GM12891 (cell line): ENCODE measurements around the gene PPIE.
"Not testable (repeated sequence)": the region's sequence is repeated elsewhere in the genome, so short reads cannot be mapped to it uniquely, and the experiment has no call there.

Experiments used
- DNase-seq: peaks from one replicate; pipeline ENCODE4 v3.0.0; 2011; ENCODE audit warnings: low spot score; ENCODE audit not compliant: insufficient read length
- FAIRE-seq: peaks from 2 replicates; lab custom pipeline; 2011; peaks lifted over from hg19 to GRCh38; lab: Jason Lieb, UNC
- PAX5 ChIP-seq: IDR thresholded peaks from 2 replicates; pipeline ENCODE4 v1.6.1; 2011; ENCODE audit warnings: low read length, moderate library complexity, mild to moderate bottlenecking; ENCODE audit not compliant: insufficient read depth, severe bottlenecking
- POLR2A ChIP-seq: IDR thresholded peaks from 2 replicates; pipeline ENCODE4 v1.6.1; 2011; ENCODE audit warnings: low read depth, low read length, control low read depth
- POLR2AphosphoS5 ChIP-seq: IDR thresholded peaks from 2 replicates; pipeline ENCODE4 v1.6.1; 2011; ENCODE audit warnings: low read depth, low read length, control low read depth
- POU2F2 ChIP-seq: IDR thresholded peaks from 2 replicates; pipeline ENCODE4 v1.6.1; 2011; ENCODE audit warnings: low read depth, mild to moderate bottlenecking, control low read depth, low read length, moderate library complexity
- SPI1 ChIP-seq: IDR thresholded peaks from 2 replicates; pipeline ENCODE4 v1.6.1; 2011; ENCODE audit warnings: low read depth, low read length, control low read depth
- TAF1 ChIP-seq: IDR thresholded peaks from 2 replicates; pipeline ENCODE4 v1.6.1; 2011; ENCODE audit warnings: low read depth, low read length, control low read depth

The PPIE gene

DNA sequence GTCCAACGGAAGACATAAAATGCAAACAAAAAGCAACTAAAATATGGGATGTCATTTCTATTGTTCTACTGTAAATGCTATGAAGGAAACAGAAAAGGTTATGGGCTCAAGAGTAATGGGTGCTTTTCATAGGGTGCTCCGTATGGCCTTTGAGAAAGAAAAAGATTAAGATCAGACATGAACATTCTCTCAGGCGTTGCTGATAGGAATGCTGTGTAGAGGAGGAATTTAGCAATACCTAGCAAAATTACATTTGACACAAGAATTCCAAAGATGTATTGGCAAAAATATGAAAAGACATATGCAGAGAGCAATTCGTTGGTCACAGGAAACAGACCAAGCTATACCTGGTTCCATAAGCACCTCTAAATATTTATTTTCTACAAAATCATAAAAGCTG lies 38.2 kb downstream of the PPIE start:
- no peak for FAIRE-seq
- TF ChIP-seq SPI1 (no peak), POU2F2 (no peak), POLR2A (no peak), POLR2AphosphoS5 (no peak)
- no peak for DNase-seq

DNA sequence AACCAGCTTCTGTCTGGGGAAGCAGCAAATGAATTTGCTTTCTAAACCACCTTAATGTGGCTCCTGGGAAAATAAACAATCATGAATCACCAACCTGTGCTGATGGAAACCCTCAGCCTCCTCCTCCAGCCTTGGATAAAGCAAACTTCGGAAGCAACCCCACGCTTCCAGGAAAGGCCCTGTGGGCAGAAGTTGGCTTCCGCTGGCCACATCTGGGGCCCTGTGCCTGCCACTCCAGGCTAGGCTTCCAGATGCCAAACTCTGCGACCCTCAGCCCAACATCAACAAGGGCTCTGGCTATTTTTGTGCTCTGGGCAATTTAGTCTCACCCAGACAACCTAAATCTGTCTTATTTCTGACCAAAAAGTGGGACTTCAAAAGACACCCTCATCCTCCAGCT lies 38.6 kb downstream of the PPIE start:
- TF ChIP-seq POU2F2 (no peak), TAF1 (no peak), POLR2A (no peak), POLR2AphosphoS5 (no peak), PAX5 (no peak), SPI1 (no peak)
- FAIRE-seq (no peak), DNase-seq (no peak)

DNA sequence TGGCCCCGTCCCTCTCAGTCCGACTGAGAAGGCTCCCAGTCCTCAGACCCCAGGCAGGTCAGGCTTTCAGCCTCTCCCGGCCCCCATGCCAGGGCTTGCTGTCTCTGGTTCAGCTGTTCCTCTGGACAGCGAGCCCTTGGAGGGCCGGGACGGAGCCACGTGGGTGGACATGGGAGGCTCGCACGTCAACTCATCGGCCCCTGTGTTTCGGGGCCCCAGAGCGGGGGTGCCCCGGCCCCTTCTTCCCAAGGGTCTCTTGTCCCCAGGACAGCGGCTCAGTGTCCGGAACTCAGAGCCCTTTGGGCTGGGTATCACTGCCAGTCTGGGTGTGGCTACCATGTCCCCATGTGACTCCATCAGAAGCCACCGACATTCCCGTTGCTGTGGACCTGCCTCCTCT lies 39.2 kb downstream of the PPIE start:
- FAIRE-seq, DNase-seq: not testable (repeated sequence)

DNA sequence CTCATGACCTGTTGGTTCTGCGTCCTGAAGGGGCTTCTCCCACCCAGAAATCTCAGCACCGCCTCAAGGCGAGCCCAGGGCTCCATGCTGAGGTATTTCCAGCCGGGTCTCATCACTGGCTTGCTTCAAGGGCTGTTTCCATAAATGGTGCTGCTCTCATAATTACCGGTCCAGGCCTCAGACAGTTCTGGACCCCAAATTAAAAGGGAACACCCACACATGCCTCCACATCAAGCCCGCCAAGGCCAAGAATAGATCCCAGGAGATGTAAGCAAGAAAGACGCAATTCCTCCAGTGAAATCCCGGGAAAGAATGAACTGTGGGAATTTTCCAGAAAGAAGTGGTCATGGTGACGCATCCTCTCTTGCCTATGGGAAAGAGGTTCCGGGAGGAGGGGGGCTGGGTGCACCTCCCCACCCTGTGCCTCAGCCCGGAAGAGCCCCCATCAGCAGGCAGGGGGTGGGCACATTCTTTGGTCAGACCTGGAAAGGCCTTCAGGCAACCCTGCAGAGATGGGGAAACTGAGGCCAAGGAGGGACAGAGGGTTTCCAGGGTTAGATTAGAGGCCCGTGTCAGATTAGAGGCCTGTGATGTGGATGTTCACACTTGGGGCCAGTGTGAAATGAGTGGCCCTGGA lies 39.9 kb downstream of the PPIE start:
- not testable (repeated sequence) for FAIRE-seq, DNase-seq

DNA sequence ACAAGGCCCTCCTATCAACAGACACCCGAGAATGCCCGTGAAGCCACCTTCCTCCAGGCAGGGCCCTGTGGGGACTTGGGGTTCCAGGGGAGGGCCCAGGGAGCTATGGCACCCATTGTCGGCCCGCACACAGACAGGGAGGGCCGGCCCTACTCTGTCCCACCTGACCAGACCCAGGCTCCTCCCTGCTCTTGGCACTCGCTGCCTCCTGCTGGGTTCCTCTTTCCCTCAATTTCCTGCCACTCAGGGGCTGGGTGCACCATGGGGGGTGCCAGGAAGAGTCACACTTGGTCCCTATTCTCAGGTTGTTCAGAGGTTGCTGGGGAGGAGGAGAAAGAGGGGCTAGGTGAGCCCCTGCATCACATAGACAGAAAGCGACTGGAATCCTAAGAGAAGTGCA lies 40.5 kb downstream of the PPIE start:
- FAIRE-seq (no peak), DNase-seq (no peak)
- TF ChIP-seq POLR2AphosphoS5 (no peak), POLR2A (no peak), TAF1 (no peak), PAX5 (no peak), POU2F2 (no peak), SPI1 (no peak)

DNA sequence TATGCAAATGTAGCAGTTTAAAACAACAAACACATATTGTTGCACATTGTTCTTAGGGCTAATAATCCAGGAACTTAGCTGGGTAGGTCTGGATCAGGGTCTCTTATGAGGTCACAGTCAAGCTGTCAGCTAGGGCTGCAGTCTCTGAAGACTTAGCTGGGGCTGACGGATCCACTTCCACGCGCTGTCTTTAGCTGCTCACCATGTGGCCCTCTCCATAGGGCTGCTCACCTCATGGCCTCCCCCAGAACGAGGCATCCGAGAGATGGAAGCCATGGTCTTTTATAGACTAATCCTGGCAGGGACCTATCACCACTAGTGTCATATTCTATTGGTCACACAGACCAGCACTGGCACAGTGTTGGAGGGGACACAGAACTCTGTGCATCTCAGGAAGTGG lies 41.1 kb downstream of the PPIE start:
- DNase-seq (no peak), FAIRE-seq (no peak)
- TF ChIP-seq POLR2A (no peak), POLR2AphosphoS5 (no peak), TAF1 (no peak), SPI1 (no peak), PAX5 (no peak), POU2F2 (no peak)

DNA sequence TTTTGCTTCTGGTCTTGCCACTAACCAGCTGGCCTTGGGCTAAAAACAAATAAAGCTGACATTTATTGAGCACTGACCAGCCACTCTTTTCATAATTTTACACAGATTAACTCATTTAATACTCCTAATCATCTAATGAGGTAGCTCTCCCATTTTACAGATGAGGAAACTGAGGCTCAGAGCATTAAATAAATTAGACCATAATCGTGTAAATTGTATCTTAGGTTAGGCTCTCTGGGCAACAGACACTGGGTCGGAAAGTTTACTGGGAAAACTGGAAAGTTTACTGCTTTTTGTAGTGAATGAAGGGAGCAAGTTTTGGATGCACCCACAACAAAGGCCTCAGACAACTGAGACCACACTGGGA lies 42.6 kb downstream of the PPIE start:
- TF ChIP-seq SPI1 (no peak), POU2F2 (no peak), POLR2A (no peak), PAX5 (no peak), POLR2AphosphoS5 (no peak), TAF1 (no peak)
- no peak for FAIRE-seq

DNA sequence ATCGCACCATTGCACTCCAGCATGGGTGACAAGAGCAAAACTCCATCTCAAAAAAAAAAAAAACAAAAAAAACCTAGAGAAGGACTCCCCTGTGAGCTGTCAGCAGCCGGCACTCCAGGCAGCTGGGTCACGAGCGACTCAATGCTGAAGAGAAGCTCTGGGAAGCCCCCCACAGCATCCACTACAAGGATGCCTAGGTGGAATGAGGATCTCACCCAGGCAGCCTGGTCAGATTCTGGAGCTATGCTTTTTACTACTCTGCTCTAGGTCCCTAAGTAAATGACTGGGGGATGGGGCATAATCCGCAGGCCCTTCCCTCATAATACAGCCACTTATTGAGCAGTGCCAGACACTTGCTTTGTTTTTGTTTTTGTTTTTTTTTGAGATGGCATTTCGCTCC lies 43.4 kb downstream of the PPIE start:
- DNase-seq (no peak), FAIRE-seq (no peak)
- TF ChIP-seq PAX5, result no peak

More for the DNA sequence above, 42.6 kb downstream of the PPIE start:
- DNase-seq, result no peak

DNA sequence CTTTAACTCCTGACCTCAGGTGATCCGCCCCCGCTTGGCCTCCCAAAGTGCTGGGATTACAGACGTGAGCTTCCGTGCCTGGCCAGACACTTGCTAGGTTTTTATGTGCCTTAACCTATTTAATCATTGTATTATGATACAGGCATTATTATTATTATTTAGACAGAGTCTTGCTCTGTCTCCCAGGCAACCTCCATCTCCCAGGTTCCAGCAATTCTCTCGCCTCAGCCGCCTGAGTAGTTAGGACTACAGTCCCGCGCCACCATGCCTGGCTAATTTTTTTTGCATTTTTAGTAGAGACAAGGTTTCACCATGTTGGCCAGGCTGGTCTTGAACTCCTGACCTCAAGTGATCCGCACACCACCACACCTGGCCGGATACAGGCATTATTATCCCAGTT lies 44.0 kb downstream of the PPIE start:
- not testable (repeated sequence) for FAIRE-seq, DNase-seq

DNA sequence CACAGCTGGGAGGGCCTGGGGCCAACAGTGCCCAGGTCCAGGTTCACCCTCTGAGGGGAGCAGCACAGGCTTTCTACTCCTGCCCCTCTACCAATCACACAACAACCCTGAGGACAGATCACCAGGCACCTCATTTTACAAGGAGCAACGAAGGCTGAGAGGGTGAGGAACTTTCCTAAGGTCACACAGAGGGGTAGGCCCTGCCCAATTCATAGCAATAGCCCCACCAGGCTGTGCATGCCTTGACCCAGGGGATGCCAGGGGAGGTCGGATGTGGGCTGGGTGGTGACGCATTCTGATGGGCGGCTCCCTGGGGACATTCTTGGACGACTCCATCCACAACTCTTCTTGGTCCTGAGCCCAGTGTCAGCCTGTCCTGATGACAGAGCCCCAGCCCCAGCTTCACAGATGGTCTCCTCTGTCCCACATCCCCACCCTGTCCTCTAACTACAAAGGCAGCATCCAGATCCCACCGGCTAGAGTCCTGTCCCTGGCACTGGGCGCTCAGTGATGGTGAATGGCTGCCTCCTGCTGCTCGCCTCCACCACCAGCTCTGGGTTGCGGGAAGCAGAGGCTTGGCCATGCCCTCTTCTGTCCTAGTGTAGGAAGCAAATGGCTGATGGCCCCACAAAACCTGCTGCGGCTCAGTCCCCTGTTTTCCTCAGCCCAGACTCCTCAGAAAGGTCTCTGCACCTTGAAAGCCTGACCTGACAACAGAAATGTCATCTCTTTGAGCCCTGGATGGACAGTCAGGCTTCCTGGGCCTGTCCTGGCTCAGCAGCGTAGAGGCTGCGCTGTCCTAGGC lies 47.8 kb downstream of the PPIE start:
- not testable (repeated sequence) for DNase-seq, FAIRE-seq

DNA sequence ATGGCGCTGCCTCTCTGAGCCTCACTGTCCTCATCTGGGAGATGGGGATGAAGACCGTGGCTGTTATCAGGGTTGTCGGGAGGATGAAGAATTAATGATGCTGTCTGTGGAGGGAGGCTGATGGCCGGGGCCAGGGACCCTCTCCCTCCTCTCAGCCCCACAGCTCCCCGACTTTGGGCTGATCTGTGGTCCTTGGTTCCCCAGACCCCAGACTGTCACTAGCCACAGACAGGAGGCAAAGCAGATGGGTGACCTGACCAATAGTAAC lies 48.4 kb downstream of the PPIE start:
- not testable (repeated sequence) for FAIRE-seq

DNA sequence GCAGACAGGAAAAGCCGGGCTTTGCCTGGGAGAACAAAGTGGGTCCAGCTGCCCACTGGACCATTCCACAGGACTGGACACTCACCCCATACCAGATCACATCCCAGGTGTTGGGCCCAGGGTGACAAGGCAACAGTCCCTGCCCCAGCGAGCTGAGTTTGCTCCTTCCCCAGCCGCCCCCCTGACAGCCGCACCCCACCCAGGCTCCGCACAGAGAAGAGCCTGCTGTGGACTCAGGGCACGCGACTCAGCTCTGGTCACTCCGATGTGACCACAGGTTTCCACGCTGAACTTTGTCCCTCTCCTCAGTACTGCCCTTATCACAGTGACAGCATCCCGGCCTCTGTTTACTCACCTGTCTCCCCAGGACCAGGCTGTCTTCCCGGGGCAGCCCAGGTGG lies 48.8 kb downstream of the PPIE start:
- FAIRE-seq, result peak; percentile 78
- no peak for DNase-seq
- no peak for TF ChIP-seq SPI1
- no peak for TF ChIP-seq POLR2AphosphoS5
- no peak for TF ChIP-seq TAF1
- TF ChIP-seq POLR2A, result no peak
- TF ChIP-seq POU2F2, result no peak
- no peak for TF ChIP-seq PAX5

More for the DNA sequence above, 48.4 kb downstream of the PPIE start:
- not testable (repeated sequence) for DNase-seq

DNA sequence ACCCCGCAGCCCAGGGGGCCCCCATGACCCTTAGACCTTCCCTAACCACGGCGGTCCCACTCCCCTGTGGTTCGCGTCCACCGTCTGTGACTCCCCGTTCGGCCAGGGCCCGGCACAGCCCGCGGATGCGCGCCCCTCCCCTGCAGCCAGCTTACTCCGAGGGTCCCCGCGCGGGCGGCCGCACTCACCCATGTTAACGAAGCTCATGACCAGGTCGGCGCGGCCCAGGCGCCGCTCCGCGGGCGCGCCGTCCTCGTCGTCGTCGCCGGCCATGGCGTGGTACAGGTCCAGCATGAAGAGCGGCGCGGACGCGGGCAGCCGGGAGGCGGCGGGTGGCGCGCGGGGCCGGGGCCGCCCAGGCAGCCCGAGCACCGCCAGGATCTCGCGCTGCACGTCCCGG lies 49.3 kb downstream of the PPIE start:
- DNase-seq, FAIRE-seq: not testable (repeated sequence)
